HepG2 (cell line): ENCODE data around the gene NFATC2. TPM values are rescaled to one million over a fixed set of nuclear protein-coding genes. Genes with fewer than 3 reads are reported as not detected.
A peak's percentile ranks its signal among the peaks of the same experiment; 100 is the strongest.

Experiments used
- CEBPG ChIP-seq: IDR thresholded peaks from 2 replicates; pipeline ENCODE4 v1.6.1; 2016
- HNRNPLL ChIP-seq: fragments of 200-400 bp; formaldehyde crosslinking; IDR thresholded peaks from 2 replicates; pipeline ENCODE4 v1.6.1; 2017; ENCODE audit warnings: mild to moderate bottlenecking, low read depth, low read length; ENCODE audit not compliant: poor library complexity, severe bottlenecking
- HOXD1 ChIP-seq: sonication (generic); formaldehyde crosslinking; IDR thresholded peaks from 2 replicates; pipeline ENCODE4 v1.5.0; 2020; ENCODE audit warnings: missing genetic modification reagents
- ISX ChIP-seq: sonication (generic); formaldehyde crosslinking; conservative IDR thresholded peaks from 2 replicates; pipeline ENCODE4 v1.5.0; 2020; ENCODE audit warnings: missing genetic modification reagents
- KLF16 ChIP-seq, 2 experiments: sonication (generic) in 1 of 2; formaldehyde crosslinking in 1 of 2; IDR thresholded peaks; 2 replicates each; pipeline versions ENCODE4 v1.6.1 to v1.8.0; 2016 to 2023; ENCODE audit warnings: missing genetic modification reagents in 2 of 2, missing compliant biosample characterization in 1 of 2
- MYC ChIP-seq: sonication (generic); formaldehyde crosslinking; IDR thresholded peaks from 2 replicates; pipeline ENCODE4 v1.9.0; 2021; ENCODE audit warnings: missing genetic modification reagents, borderline replicate concordance
- NFKB2 ChIP-seq: sonication (generic); formaldehyde crosslinking; IDR thresholded peaks from 2 replicates; pipeline ENCODE4 v1.4.0; 2020; ENCODE audit warnings: missing genetic modification reagents, borderline replicate concordance
- NFKBIZ ChIP-seq: IDR thresholded peaks from 2 replicates; pipeline ENCODE4 v1.6.1; 2018; ENCODE audit warnings: missing genetic modification reagents, missing compliant biosample characterization
- THAP11 ChIP-seq: IDR thresholded peaks from 2 replicates; pipeline ENCODE4 v1.6.1; 2016; ENCODE audit warnings: missing biosample characterization, missing genetic modification reagents
- YY1 ChIP-seq: IDR thresholded peaks from 2 replicates; pipeline ENCODE4 v1.6.1; 2011; ENCODE audit warnings: low read length, low read depth, moderate library complexity, mild to moderate bottlenecking; ENCODE audit not compliant: insufficient read depth, insufficient replicate concordance
- ZMYM3 ChIP-seq: sonication (generic); formaldehyde crosslinking; IDR thresholded peaks from 2 replicates; pipeline ENCODE4 v1.5.1; 2020; ENCODE audit warnings: mild to moderate bottlenecking, missing genetic modification reagents
- ZNF230 ChIP-seq: sonication (generic); formaldehyde crosslinking; IDR thresholded peaks from 2 replicates; pipeline ENCODE4 v1.4.0; 2020; ENCODE audit warnings: mild to moderate bottlenecking, missing genetic modification reagents
- ZNF557 ChIP-seq: sonication (generic); formaldehyde crosslinking; IDR thresholded peaks from 2 replicates; pipeline ENCODE4 v1.4.0; 2020; ENCODE audit warnings: missing genetic modification reagents
- ZSCAN20 ChIP-seq: sonication (generic); formaldehyde crosslinking; IDR thresholded peaks from 2 replicates; pipeline ENCODE4 v1.4.0; 2020; ENCODE audit warnings: missing genetic modification reagents, mild to moderate bottlenecking, borderline replicate concordance
- ZSCAN5A ChIP-seq: sonication (generic); formaldehyde crosslinking; IDR thresholded peaks from 2 replicates; pipeline ENCODE4 v1.8.0; 2022; ENCODE audit warnings: mild to moderate bottlenecking, missing genetic modification reagents, borderline replicate concordance
- polyA plus RNA-seq, 8 experiments: library from polyadenylated mRNA; depleted of rRNA in 3 of 8; stranded (reverse) in 7 of 8; unstranded in 1 of 8; fragments of >200 nt; fragmentation: Illumina TruSeq in 4 of 8; extraction: Trizol in 4 of 8; gene quantifications; 2 replicates each; pipeline versions ENCODE4 v1.2.1 to v1.2.3, GENCODE V29; 2011 to 2016; ENCODE audit warnings: low read depth in 4 of 8, missing spikeins in 1 of 8, mixed read lengths in 1 of 8; ENCODE audit not compliant: insufficient read depth in 1 of 8
- total RNA-seq, 5 experiments: library from RNA; depleted of rRNA; stranded (reverse); fragments of >200 nt; fragmentation: Illumina TruSeq; extraction: Trizol; gene quantifications; 2 replicates each; pipeline ENCODE4 v1.2.3, GENCODE V29; 2016; ENCODE audit warnings: low read depth in 1 of 5
- TF ChIP-seq, protein P1 (sequence below): IDR thresholded peaks from 2 replicates; pipeline ENCODE4 v1.6.1; 2016; ENCODE audit warnings: missing compliant biosample characterization, missing genetic modification reagents, borderline replicate concordance
- TF ChIP-seq, protein P2 (sequence below): IDR thresholded peaks from 2 replicates; pipeline ENCODE4 v1.6.1; 2016; ENCODE audit warnings: control low read depth
- TF ChIP-seq, protein P3 (sequence below): sonication (generic); formaldehyde crosslinking; IDR thresholded peaks from 2 replicates; pipeline ENCODE4 v1.5.1; 2020; ENCODE audit warnings: missing genetic modification reagents, mild to moderate bottlenecking, borderline replicate concordance

Gene NFATC2
- total and polyA plus RNA-seq, 2 of the 13 experiments (the other 11 are each of a cell fraction or from before 2014, with no cell fraction given), result 1.9 to 3.3 TPM

GRCh38 chr20:51563486-51564332 is 21.2 kb upstream of the NFATC2 start (continued):
- TF ChIP-seq MYC (no peak), NFKBIZ (CRISPR knock-in tag) (no peak), ZMYM3 (no peak), HOXD1 (CRISPR knock-in tag) (no peak), ZSCAN5A (CRISPR knock-in tag) (no peak), ZSCAN20 (CRISPR knock-in tag) (no peak), KLF16 (CRISPR knock-in tag; IDR thresholded peaks at IDR 0.05) (peak in 1 of 2 experiments; percentile 51; a peak in 1 of 4 replicates), HNRNPLL (no peak), ZNF557 (CRISPR knock-in tag) (no peak), YY1 (no peak), THAP11 (CRISPR knock-in tag) (peak; percentile 33; the same call in 1 of the 2 replicates), ZNF230 (no peak), ISX (no peak), CEBPG (CRISPR knock-in tag) (no peak), NFKB2 (CRISPR knock-in tag) (no peak)
- TF ChIP-seq, protein P1, sequence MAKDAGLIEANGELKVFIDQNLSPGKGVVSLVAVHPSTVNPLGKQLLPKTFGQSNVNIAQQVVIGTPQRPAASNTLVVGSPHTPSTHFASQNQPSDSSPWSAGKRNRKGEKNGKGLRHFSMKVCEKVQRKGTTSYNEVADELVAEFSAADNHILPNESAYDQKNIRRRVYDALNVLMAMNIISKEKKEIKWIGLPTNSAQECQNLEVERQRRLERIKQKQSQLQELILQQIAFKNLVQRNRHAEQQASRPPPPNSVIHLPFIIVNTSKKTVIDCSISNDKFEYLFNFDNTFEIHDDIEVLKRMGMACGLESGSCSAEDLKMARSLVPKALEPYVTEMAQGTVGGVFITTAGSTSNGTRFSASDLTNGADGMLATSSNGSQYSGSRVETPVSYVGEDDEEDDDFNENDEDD, result no peak
- TF ChIP-seq, protein P2, sequence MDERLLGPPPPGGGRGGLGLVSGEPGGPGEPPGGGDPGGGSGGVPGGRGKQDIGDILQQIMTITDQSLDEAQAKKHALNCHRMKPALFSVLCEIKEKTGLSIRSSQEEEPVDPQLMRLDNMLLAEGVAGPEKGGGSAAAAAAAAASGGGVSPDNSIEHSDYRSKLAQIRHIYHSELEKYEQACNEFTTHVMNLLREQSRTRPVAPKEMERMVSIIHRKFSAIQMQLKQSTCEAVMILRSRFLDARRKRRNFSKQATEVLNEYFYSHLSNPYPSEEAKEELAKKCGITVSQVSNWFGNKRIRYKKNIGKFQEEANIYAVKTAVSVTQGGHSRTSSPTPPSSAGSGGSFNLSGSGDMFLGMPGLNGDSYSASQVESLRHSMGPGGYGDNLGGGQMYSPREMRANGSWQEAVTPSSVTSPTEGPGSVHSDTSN (CRISPR knock-in tag), result no peak
- TF ChIP-seq, protein P3, sequence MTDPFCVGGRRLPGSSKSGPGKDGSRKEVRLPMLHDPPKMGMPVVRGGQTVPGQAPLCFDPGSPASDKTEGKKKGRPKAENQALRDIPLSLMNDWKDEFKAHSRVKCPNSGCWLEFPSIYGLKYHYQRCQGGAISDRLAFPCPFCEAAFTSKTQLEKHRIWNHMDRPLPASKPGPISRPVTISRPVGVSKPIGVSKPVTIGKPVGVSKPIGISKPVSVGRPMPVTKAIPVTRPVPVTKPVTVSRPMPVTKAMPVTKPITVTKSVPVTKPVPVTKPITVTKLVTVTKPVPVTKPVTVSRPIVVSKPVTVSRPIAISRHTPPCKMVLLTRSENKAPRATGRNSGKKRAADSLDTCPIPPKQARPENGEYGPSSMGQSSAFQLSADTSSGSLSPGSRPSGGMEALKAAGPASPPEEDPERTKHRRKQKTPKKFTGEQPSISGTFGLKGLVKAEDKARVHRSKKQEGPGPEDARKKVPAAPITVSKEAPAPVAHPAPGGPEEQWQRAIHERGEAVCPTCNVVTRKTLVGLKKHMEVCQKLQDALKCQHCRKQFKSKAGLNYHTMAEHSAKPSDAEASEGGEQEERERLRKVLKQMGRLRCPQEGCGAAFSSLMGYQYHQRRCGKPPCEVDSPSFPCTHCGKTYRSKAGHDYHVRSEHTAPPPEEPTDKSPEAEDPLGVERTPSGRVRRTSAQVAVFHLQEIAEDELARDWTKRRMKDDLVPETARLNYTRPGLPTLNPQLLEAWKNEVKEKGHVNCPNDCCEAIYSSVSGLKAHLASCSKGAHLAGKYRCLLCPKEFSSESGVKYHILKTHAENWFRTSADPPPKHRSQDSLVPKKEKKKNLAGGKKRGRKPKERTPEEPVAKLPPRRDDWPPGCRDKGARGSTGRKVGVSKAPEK (CRISPR knock-in tag), result no peak
